Neural progenitor cell (in vitro differentiated cells): ENCODE measurements around the gene ZNF891. TPM values are rescaled to one million over a fixed set of nuclear protein-coding genes. Genes with fewer than 3 reads are reported as not detected.

Source experiments
- DNase-seq: peaks from one replicate; pipeline ENCODE4 v3.0.0-alpha.2; 2016; ENCODE audit warnings: low spot score
- H2AFZ ChIP-seq: fragments of 200-600 bp; sonication (generic); replicated peaks from 2 replicates; pipeline ENCODE4 v1.6.1; 2016; ENCODE audit warnings: antibody characterized with exemption
- H3F3A ChIP-seq: fragments of 200-600 bp; sonication (generic); 2 replicates; pipeline ENCODE4 v1.6.1; 2016; ENCODE audit warnings: antibody characterized with exemption, low read depth
- H3K27ac ChIP-seq: fragments of 200-600 bp; sonication (generic); 2 replicates; pipeline ENCODE4 v1.5.1; 2016; ENCODE audit warnings: mild to moderate bottlenecking
- H3K27me3 ChIP-seq: fragments of 200-600 bp; sonication (generic); 2 replicates; pipeline ENCODE4 v1.6.1; 2016; ENCODE audit warnings: mild to moderate bottlenecking, moderate library complexity
- H3K36me3 ChIP-seq: fragments of 200-600 bp; sonication (generic); 2 replicates; pipeline ENCODE4 v1.5.1; 2016
- H3K4me1 ChIP-seq: fragments of 200-600 bp; sonication (generic); 2 replicates; pipeline ENCODE4 v1.6.1; 2016; ENCODE audit warnings: mixed run types
- H3K4me2 ChIP-seq: fragments of 200-600 bp; sonication (generic); 2 replicates; pipeline ENCODE4 v1.6.1; 2016
- H3K4me3 ChIP-seq: fragments of 200-600 bp; sonication (generic); 2 replicates; pipeline ENCODE4 v1.5.1; 2016
- H3K79me2 ChIP-seq: fragments of 200-600 bp; sonication (generic); 2 replicates; pipeline ENCODE4 v1.6.1; 2016; ENCODE audit warnings: low read depth
- H3K9ac ChIP-seq: fragments of 200-600 bp; sonication (generic); 2 replicates; pipeline ENCODE4 v1.6.1; 2016
- H3K9me3 ChIP-seq: fragments of 200-600 bp; sonication (generic); 2 replicates; pipeline ENCODE4 v1.5.1; 2016; ENCODE audit warnings: low read depth
- H4K20me1 ChIP-seq: fragments of 200-600 bp; sonication (generic); 2 replicates; pipeline ENCODE4 v1.6.1; 2016; ENCODE audit warnings: low read depth
- H3K27ac Mint-ChIP-seq: 3 replicates; pipeline ENCODE4 v1.8.0; 2021; ENCODE audit warnings: mixed read lengths
- H3K27me3 Mint-ChIP-seq: 2 replicates; pipeline ENCODE4 v1.8.0; 2022; ENCODE audit warnings: low read depth, mild to moderate bottlenecking, inconsistent platforms, moderate library complexity, mixed read lengths; ENCODE audit not compliant: insufficient read depth
- H3K36me3 Mint-ChIP-seq: 3 replicates; pipeline ENCODE4 v1.8.0; 2021; ENCODE audit warnings: mixed read lengths
- H3K4me1 Mint-ChIP-seq: 3 replicates; pipeline ENCODE4 v1.8.0; 2021; ENCODE audit warnings: mixed read lengths
- H3K4me3 Mint-ChIP-seq: 3 replicates; pipeline ENCODE4 v1.8.0; 2021; ENCODE audit warnings: mild to moderate bottlenecking, moderate library complexity, mixed read lengths
- H3K9me3 Mint-ChIP-seq: 3 replicates; pipeline ENCODE4 v1.8.0; 2020; ENCODE audit warnings: mixed read lengths
- EZH2 ChIP-seq: fragments of 200-600 bp; sonication (generic); IDR thresholded peaks from 2 replicates; pipeline ENCODE4 v1.6.1; 2017; ENCODE audit warnings: antibody characterized with exemption, mild to moderate bottlenecking, moderate library complexity
- EZH2phosphoT487 ChIP-seq: fragments of 200-600 bp; sonication (generic); IDR thresholded peaks from 2 replicates; pipeline ENCODE4 v1.6.1; 2017; ENCODE audit warnings: antibody characterized with exemption
- total RNA-seq: library from RNA; depleted of rRNA; stranded (reverse); fragments of >200 nt; gene quantifications from 2 replicates; pipeline ENCODE4 v1.2.3, GENCODE V29; 2015; ENCODE audit warnings: low replicate concordance
- TF ChIP-seq, protein P1 (sequence below): fragments of 200-600 bp; sonication (generic); IDR thresholded peaks from 2 replicates; pipeline ENCODE4 v1.5.1; 2017; ENCODE audit warnings: antibody characterized with exemption, mild to moderate bottlenecking

ZNF891 gene
- total RNA-seq, 1 donor from 2014 or later = 7.2 TPM

DNA sequence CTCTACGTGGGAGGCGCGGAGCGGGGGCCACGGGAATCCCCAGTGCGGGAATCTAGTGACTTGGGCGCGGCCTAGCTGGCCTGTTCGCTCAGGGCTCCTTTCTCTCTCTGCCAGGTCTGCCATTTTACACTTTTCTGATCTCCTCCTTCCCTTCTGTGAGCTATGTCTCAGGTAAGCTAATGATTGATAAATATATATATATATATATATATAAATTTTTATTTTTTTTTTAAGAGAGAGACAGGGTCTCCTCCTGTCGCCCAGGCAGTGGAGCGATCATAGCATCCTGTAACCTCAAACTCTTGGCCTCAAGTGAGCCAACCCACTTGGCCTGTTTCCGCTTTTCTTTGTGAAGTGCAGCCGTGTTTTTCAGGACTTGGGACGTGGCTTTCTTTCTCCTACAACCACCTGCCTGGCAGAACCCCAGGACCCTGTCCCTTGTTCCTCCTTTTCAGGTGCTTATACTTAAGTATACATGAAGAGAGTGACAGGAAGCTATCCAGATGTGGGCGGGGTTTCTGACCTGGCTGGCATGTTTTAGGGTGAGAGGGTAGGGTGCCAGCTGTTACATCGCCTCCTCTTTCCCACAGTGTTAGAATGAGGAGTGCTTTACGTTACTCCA, 48.8 kb downstream of the ZNF891 start:
- Mint-ChIP-seq H3K4me1 (peaks cover 3% of the 10 kb centered on the region), H3K27me3 (peaks cover 7% of the 10 kb centered on the region), H3K9me3 (peaks cover 68% of the 10 kb centered on the region), H3K36me3 (peaks cover 54% of the 10 kb centered on the region), H3K27ac (no peak overlapping the region), H3K4me3 (no peak overlapping the region)
- Histone ChIP-seq H3F3A (peaks cover 7% of the 10 kb centered on the region), H3K4me2 (peak overlapping the region; percentile 66), H2AFZ (peak overlapping the region; percentile 69), H3K27me3 (no peaks in the 10 kb centered on the region), H3K27ac (peak overlapping the region; percentile 98), H3K9ac (peak overlapping the region; percentile 95), H4K20me1 (no peaks in the 10 kb centered on the region), H3K36me3 (peaks cover 46% of the 10 kb centered on the region), H3K79me2 (peaks cover 25% of the 10 kb centered on the region), H3K4me1 (peaks cover 4% of the 10 kb centered on the region), H3K9me3 (peaks cover 59% of the 10 kb centered on the region), H3K4me3 (peak overlapping the region; percentile 79)
- TF ChIP-seq EZH2 (no peak), EZH2phosphoT487 (no peak)
- TF ChIP-seq, protein P1, sequence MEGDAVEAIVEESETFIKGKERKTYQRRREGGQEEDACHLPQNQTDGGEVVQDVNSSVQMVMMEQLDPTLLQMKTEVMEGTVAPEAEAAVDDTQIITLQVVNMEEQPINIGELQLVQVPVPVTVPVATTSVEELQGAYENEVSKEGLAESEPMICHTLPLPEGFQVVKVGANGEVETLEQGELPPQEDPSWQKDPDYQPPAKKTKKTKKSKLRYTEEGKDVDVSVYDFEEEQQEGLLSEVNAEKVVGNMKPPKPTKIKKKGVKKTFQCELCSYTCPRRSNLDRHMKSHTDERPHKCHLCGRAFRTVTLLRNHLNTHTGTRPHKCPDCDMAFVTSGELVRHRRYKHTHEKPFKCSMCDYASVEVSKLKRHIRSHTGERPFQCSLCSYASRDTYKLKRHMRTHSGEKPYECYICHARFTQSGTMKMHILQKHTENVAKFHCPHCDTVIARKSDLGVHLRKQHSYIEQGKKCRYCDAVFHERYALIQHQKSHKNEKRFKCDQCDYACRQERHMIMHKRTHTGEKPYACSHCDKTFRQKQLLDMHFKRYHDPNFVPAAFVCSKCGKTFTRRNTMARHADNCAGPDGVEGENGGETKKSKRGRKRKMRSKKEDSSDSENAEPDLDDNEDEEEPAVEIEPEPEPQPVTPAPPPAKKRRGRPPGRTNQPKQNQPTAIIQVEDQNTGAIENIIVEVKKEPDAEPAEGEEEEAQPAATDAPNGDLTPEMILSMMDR = no peak
- no peak for DNase-seq

DNA sequence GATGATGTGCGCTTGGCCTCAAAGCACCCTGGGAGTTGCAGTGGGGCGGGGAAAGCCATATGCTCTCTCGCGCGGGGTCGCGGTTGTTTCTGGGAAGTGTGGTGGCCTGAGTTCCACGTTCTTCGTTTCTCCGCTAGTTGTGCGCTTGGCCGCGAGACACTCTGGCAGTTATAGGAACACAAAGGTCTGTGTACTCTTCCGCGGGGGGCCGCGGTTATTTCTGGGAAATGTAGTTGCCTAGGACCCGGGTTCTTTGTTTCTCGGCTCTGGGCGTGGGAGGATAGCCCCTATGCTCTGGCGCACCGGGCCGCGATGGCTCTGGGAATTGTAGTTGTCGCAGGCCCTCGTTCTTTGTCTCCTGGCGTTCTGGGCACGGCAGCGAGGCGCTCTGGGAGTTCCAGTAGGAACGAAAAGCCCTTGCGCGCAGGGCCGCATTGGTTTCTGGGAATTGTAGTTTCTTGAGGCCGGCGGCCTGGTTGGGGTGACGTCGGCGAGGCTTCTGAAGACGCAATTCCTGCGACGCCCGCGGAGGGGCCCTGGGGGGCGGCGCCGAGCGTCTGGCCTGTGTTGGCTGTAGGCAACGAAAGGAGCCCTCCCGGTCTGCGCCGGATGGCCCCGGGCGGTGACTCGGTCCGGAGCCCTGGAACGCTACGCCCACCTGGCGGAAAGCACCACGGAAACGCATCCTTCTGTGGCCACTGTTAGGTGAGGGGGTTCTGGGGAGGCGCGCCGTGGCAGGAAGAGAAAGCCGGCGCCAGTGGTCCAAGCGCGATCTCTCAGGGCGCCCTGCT, 49.5 kb downstream of the ZNF891 start, which contains the start of gene ZNF140:
ZNF140 (plus strand) TSS at position 556 of the 791 bp plus-strand sequence. CDS start 398 bp downstream, outside the sequence.
- Mint-ChIP-seq H3K27ac (no peak within 1 kb of the TSS), H3K9me3 (peaks cover 69% of the 10 kb centered on the region), H3K4me1 (peaks cover 3% of the 10 kb centered on the region), H3K4me3 (no peak within 1 kb of the TSS), H3K36me3 (peaks cover 48% of the 10 kb centered on the region), H3K27me3 (peaks cover 7% of the 10 kb centered on the region)
- DNase-seq = peak; percentile 99
- Histone ChIP-seq H3K79me2 (peaks cover 25% of the 10 kb centered on the region), H3F3A (peaks cover 7% of the 10 kb centered on the region), H3K9me3 (peaks cover 57% of the 10 kb centered on the region), H3K27ac (peak within 1 kb of the TSS; percentile 98), H2AFZ (peak within 1 kb of the TSS; percentile 70), H3K9ac (peak within 1 kb of the TSS; percentile 95), H3K4me1 (peaks cover 4% of the 10 kb centered on the region), H3K4me3 (peak within 1 kb of the TSS; percentile 79), H4K20me1 (no peaks in the 10 kb centered on the region), H3K27me3 (no peaks in the 10 kb centered on the region), H3K4me2 (peak within 1 kb of the TSS; percentile 68), H3K36me3 (peaks cover 39% of the 10 kb centered on the region)
- TF ChIP-seq, protein P1 = no peak
- TF ChIP-seq EZH2phosphoT487 = no peak
- TF ChIP-seq EZH2 = no peak

DNA sequence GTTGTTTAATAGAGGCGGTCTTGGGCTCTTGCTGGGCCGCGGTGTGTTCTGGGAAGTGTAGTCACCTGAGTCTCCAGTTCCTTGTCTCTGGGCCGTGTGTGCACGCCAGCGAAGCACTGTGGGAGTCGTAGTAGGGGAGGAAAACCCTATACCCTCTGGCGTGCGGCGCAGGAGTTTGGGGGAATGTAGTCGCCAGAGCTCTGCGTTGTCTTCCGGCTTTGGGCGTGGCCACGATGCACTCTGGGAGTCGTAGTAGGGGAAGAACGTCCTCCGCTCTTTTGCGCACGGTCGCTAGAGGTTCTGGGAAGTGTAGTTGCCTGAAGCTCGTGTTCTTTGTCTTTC, 50.1 kb downstream of the ZNF891 start:
- TF ChIP-seq, protein P1 = no peak
- TF ChIP-seq EZH2 (no peak), EZH2phosphoT487 (no peak)
- H3K4me2 ChIP-seq = peak overlapping the region; percentile 68
- peaks cover 4% of the 10 kb centered on the region for H3K4me1 ChIP-seq
- Mint-ChIP-seq H3K4me1 (peaks cover 3% of the 10 kb centered on the region), H3K36me3 (peaks cover 44% of the 10 kb centered on the region), H3K27ac (no peak overlapping the region), H3K27me3 (peaks cover 6% of the 10 kb centered on the region), H3K4me3 (no peak overlapping the region), H3K9me3 (peaks cover 68% of the 10 kb centered on the region)
- peak; percentile 99 for DNase-seq
- no peaks in the 10 kb centered on the region for H4K20me1 ChIP-seq
- H3K79me2 ChIP-seq = peaks cover 25% of the 10 kb centered on the region
- peaks cover 33% of the 10 kb centered on the region for H3K36me3 ChIP-seq
- peaks cover 7% of the 10 kb centered on the region for H3F3A ChIP-seq
- peak overlapping the region; percentile 79 for H3K4me3 ChIP-seq
- peak overlapping the region; percentile 70 for H2AFZ ChIP-seq
- H3K9ac ChIP-seq = peak overlapping the region; percentile 86
- H3K27ac ChIP-seq = peak overlapping the region; percentile 98
- peaks cover 58% of the 10 kb centered on the region for H3K9me3 ChIP-seq
- no peaks in the 10 kb centered on the region for H3K27me3 ChIP-seq
